ENCODE measurements around the gene VAMP5. TPM values are rescaled to one million over a fixed set of nuclear protein-coding genes. Genes with fewer than 3 reads are reported as not detected.

The VAMP5 gene
- total and polyA plus RNA-seq, 2 of the 8 experiments (the other 6 are each of a cell fraction or from before 2014, with no cell fraction given): 4.7 to 14.2 TPM

DNA sequence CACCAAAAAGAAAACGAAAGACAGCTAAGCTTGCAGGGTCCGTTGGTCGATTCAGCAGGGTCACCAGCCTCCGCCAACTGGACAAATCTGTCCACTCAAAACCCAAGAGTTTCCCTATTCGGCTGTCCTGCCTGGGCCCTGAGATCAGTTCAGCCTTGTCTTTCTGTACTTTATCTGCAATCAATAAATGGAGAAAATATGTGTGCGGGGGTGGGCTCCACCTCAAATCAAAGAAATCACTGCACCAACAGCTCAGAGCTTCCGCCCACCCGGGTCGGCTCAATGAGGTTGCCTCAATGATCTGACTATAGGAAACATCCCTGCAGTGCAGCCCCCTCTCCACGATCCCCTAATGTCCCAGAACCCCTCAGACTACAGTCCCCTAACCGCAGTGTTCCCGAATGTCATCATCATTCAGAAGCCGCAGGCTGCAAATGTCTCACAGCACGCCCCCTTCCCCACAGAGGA is 23.4 kb upstream of the VAMP5 start:
- Histone ChIP-seq H3K9me3 (ENCODE audit: insufficient read depth in 2 of 2, low read depth in 1 of 2, low read length in 1 of 2) (no peaks in the 10 kb centered on the region), H2BK5ac (ENCODE audit: low read depth, low read length) (no peak overlapping the region), H3K4me2 (ENCODE audit: insufficient read depth in 1 of 2, low read depth in 2 of 2, low read length in 2 of 2) (peak overlapping the region; percentile 84 to 96), H3K18ac (ENCODE audit: extremely low read depth, low read length) (peak overlapping the region; percentile 60), H2BK120ac (replicated peaks; ENCODE audit: low read depth, low read length) (no peak overlapping the region), H4K20me1 (replicated peaks in 1 of 2; ENCODE audit: control insufficient read depth in 1 of 2, insufficient read depth in 2 of 2, low read length in 2 of 2) (no peaks in the 10 kb centered on the region), H3K23me2 (ENCODE audit: low read depth, low read length) (peaks cover 5% of the 10 kb centered on the region), H2AK5ac (ENCODE audit: low read depth, low read length) (no peak overlapping the region), H2BK20ac (ENCODE audit: low read length) (no peak overlapping the region), H3K36me3 (ENCODE audit: control insufficient read depth in 2 of 4, insufficient read depth in 4 of 4, low read length in 3 of 4) (peaks cover 3 to 14% (median 8%) of the 10 kb centered on the region in 4 experiments; a peak in 7 of 8 replicates), H3K27me3 (replicated peaks in 1 of 4; ENCODE audit: control insufficient read depth in 3 of 4, extremely low read depth in 1 of 4, insufficient read depth in 3 of 4, low read length in 3 of 4) (no peaks in the 10 kb centered on the region), H2BK12ac (ENCODE audit: low read depth, low read length) (no peak overlapping the region), H3K14ac (ENCODE audit: insufficient read length) (no peak overlapping the region), H4K91ac (replicated peaks; ENCODE audit: insufficient read length, low read length) (no peak overlapping the region), H3K79me1 (ENCODE audit: low read depth, low read length) (0 out of 2 replicates have a peak, but pooled peaks cover 4% of the 10 kb centered on the region), H3K23ac (ENCODE audit: insufficient read length) (no peak overlapping the region), H3K4me3 (ENCODE audit: extremely low read depth in 1 of 4, insufficient read depth in 2 of 4, low read depth in 3 of 4, low read length in 4 of 4) (peak overlapping the region; percentile 68 to 90 (median 88)), H4K8ac (ENCODE audit: extremely low read depth, insufficient read depth, low read length) (no peak overlapping the region), H2BK15ac (ENCODE audit: low read length) (no peak overlapping the region), H3K56ac (replicated peaks; ENCODE audit: insufficient read length, low read depth, low read length) (no peak overlapping the region), H3K9ac (replicated peaks in 1 of 4; ENCODE audit: extremely low read depth in 1 of 4, low read depth in 3 of 4, low read length in 3 of 4) (peak overlapping the region in 3 of 4 experiments; percentile 17 to 79 (median 29); a peak in 5 of 7 replicates), H3K27ac (ENCODE audit: low read depth, low read length) (no peak overlapping the region), H3K4me1 (replicated peaks in 1 of 4; ENCODE audit: control insufficient read depth in 3 of 4, insufficient read depth in 4 of 4, low read length in 3 of 4) (no peaks in the 10 kb centered on the region), H4K5ac (ENCODE audit: insufficient read length, low read depth, low read length) (no peak overlapping the region), H3K4ac (replicated peaks; ENCODE audit: insufficient read length, low read depth, low read length) (no peak overlapping the region), H3K79me2 (ENCODE audit: control insufficient read depth in 1 of 2, insufficient read depth in 2 of 2, low read length in 2 of 2) (peaks cover 0 to 18% of the 10 kb centered on the region in 2 experiments; a peak in 2 of 4 replicates), H2AFZ (ENCODE audit: low read length) (no peak overlapping the region)
- 22% methylated on average over 10 of the region's 14 CpGs; no CpG with 5 or more reads in 1 of the 2 experiments for WGBS, 2 experiments (ENCODE audit: extremely low coverage in 1 of 2, insufficient coverage in 1 of 2, insufficient read length in 1 of 2, insufficient replicate concordance in 2 of 2, low coverage in 1 of 2, low lambda C conversion rate in 2 of 2, missing lambda C conversion rate in 1 of 2)
- ChIA-PET CTCF (ENCODE audit: partially characterized antibody) (interaction anchor here (0.8 to 3.6 kb wide), 6 partner anchors 10 to 169 kb away, joined by 3 to 20 read pairs (median 4); no protein-coding TSS in a partner anchor), POLR2A (ENCODE audit: partially characterized antibody) (interaction anchor here (0.6 to 38.6 kb wide), 18 partner anchors 9 to 1144 kb away, joined by 3 to 1889 read pairs (median 4); partner anchors contain the start of genes C2orf68, CAPG, MAT2A and RNF181)
- TF ChIP-seq SP1 (IDR thresholded peaks at IDR 0.05; ENCODE audit: low read depth, low read length): no peak
- no peak for TF ChIP-seq SAP30 (IDR thresholded peaks at IDR 0.05; ENCODE audit: insufficient read depth, insufficient replicate concordance, low read length)
- DNase-seq (ENCODE audit: low read depth in 1 of 2, low spot score in 2 of 2) (no peak), FAIRE-seq (no peak)

All from H1 (cell line).